GM23338 (cell line): ENCODE data around the gene PDE6A. TPM values are rescaled to one million over a fixed set of nuclear protein-coding genes. Genes with fewer than 3 reads are reported as not detected.

Experiments
- ATAC-seq: fragments of 200-7000 bp; cut with Tn5 transposase; 3 replicates; pipeline ENCODE4 v1.9.1; 2020
- DNase-seq: peaks from one replicate; pipeline ENCODE4 v3.0.0-alpha.2; 2015; ENCODE audit warnings: low spot score
- H2AFZ ChIP-seq: fragments of 200-600 bp; sonication (generic); 2 replicates; pipeline ENCODE4 v1.8.0; 2016; ENCODE audit warnings: antibody characterized with exemption, mild to moderate bottlenecking, moderate library complexity
- H3F3A ChIP-seq: fragments of 200-600 bp; sonication (generic); replicated peaks from 2 replicates; pipeline ENCODE4 v1.8.0; 2017; ENCODE audit warnings: antibody characterized with exemption, mixed run types, low read depth
- H3K27ac ChIP-seq: fragments of 200-600 bp; sonication (generic); 2 replicates; pipeline ENCODE4 v1.6.1; 2016; ENCODE audit warnings: low read depth
- H3K27me3 ChIP-seq: fragments of 200-600 bp; sonication (generic); 2 replicates; pipeline ENCODE4 v1.8.0; 2016; ENCODE audit warnings: mild to moderate bottlenecking, mixed run types, moderate library complexity; ENCODE audit not compliant: insufficient read depth
- H3K36me3 ChIP-seq: fragments of 200-600 bp; sonication (generic); 2 replicates; pipeline ENCODE4 v1.8.0; 2016; ENCODE audit warnings: mild to moderate bottlenecking; ENCODE audit not compliant: insufficient read depth
- H3K4me1 ChIP-seq: fragments of 200-600 bp; sonication (generic); 2 replicates; pipeline ENCODE4 v1.8.0; 2016; ENCODE audit warnings: mild to moderate bottlenecking, moderate library complexity; ENCODE audit not compliant: insufficient read depth
- H3K4me2 ChIP-seq: fragments of 200-600 bp; sonication (generic); 2 replicates; pipeline ENCODE4 v1.7.1; 2017; ENCODE audit warnings: mixed run types
- H3K4me3 ChIP-seq: fragments of 200-600 bp; sonication (generic); 2 replicates; pipeline ENCODE4 v1.6.1; 2016; ENCODE audit warnings: mixed run types
- H3K79me2 ChIP-seq: fragments of 200-600 bp; sonication (generic); replicated peaks from 2 replicates; pipeline ENCODE4 v1.8.0; 2017; ENCODE audit warnings: mild to moderate bottlenecking; ENCODE audit not compliant: insufficient read depth
- H3K9me2 ChIP-seq: fragments of 200-600 bp; sonication (generic); 2 replicates; pipeline ENCODE4 v1.8.0; 2017; ENCODE audit not compliant: insufficient read depth
- H4K20me1 ChIP-seq: fragments of 200-600 bp; sonication (generic); replicated peaks from 2 replicates; pipeline ENCODE4 v1.8.0; 2017; ENCODE audit warnings: mild to moderate bottlenecking; ENCODE audit not compliant: insufficient read depth
- H3K27ac Mint-ChIP-seq: 2 replicates; pipeline ENCODE4 v1.8.0; 2020; ENCODE audit warnings: inconsistent platforms, mild to moderate bottlenecking, moderate library complexity, mixed read lengths
- H3K27me3 Mint-ChIP-seq: 3 replicates; pipeline ENCODE4 v1.8.0; 2022; ENCODE audit warnings: low read depth, mild to moderate bottlenecking, moderate library complexity, mixed read lengths, inconsistent platforms; ENCODE audit not compliant: insufficient read depth, poor library complexity
- H3K36me3 Mint-ChIP-seq: 3 replicates; pipeline ENCODE4 v1.8.0; 2021; ENCODE audit warnings: low read depth, mild to moderate bottlenecking, inconsistent platforms, moderate library complexity, mixed read lengths
- H3K4me1 Mint-ChIP-seq: 3 replicates; pipeline ENCODE4 v1.8.0; 2020; ENCODE audit warnings: mild to moderate bottlenecking, inconsistent platforms, mixed read lengths
- H3K4me3 Mint-ChIP-seq: 3 replicates; pipeline ENCODE4 v1.8.0; 2021; ENCODE audit warnings: moderate library complexity, mild to moderate bottlenecking, inconsistent platforms, mixed read lengths
- H3K9me3 Mint-ChIP-seq: 3 replicates; pipeline ENCODE4 v1.8.0; 2020; ENCODE audit warnings: moderate library complexity, mild to moderate bottlenecking, inconsistent platforms, mixed read lengths
- CREB1 ChIP-seq: fragments of 250-450 bp; sonication (Bioruptor Pico); IDR thresholded peaks from 2 replicates; pipeline ENCODE4 v1.5.0; 2020; ENCODE audit warnings: low read depth, mild to moderate bottlenecking, moderate library complexity
- EZH2 ChIP-seq: fragments of 200-600 bp; sonication (generic); IDR thresholded peaks from one replicate; pipeline ENCODE4 v1.8.0; 2017; ENCODE audit warnings: antibody characterized with exemption, mild to moderate bottlenecking, low read depth; ENCODE audit not compliant: unreplicated experiment
- EZH2phosphoT487 ChIP-seq: fragments of 200-600 bp; sonication (generic); IDR thresholded peaks from one replicate; pipeline ENCODE4 v1.8.1; 2018; ENCODE audit warnings: antibody characterized with exemption; ENCODE audit not compliant: unreplicated experiment
- JUNB ChIP-seq: IDR thresholded peaks from one replicate; pipeline ENCODE4 v1.6.1; 2016; ENCODE audit warnings: antibody characterized with exemption; ENCODE audit not compliant: unreplicated experiment
- NANOG ChIP-seq: IDR thresholded peaks from 2 replicates; pipeline ENCODE4 v1.6.1; 2016; ENCODE audit warnings: antibody characterized with exemption, borderline replicate concordance
- POLR2AphosphoS5 ChIP-seq: IDR thresholded peaks from 2 replicates; pipeline ENCODE4 v1.6.1; 2016; ENCODE audit warnings: antibody characterized with exemption, low read depth
- STAT1 ChIP-seq: IDR thresholded peaks from one replicate; pipeline ENCODE4 v1.6.1; 2016; ENCODE audit warnings: antibody characterized with exemption; ENCODE audit not compliant: unreplicated experiment
- ZNF114 ChIP-seq: fragments of 250-450 bp; sonication (Bioruptor Pico); IDR thresholded peaks from 2 replicates; pipeline ENCODE4 v1.5.0; 2020; ENCODE audit warnings: mild to moderate bottlenecking, moderate library complexity
- ZNF331 ChIP-seq: fragments of 250-450 bp; sonication (Bioruptor Pico); IDR thresholded peaks from 2 replicates; pipeline ENCODE4 v1.5.0; 2020; ENCODE audit warnings: low read depth, mild to moderate bottlenecking, moderate library complexity
- polyA plus RNA-seq: library from polyadenylated mRNA; unstranded; fragments of >200 nt; fragmentation: Nextera tagmentation; extraction: Ambion mirVana; gene quantifications from 2 replicates; pipeline ENCODE4 v1.2.1, GENCODE V29; 2016
- total RNA-seq: library from RNA; depleted of rRNA; stranded (reverse); fragments of >200 nt; shearing (Covaris generic); gene quantifications from 2 replicates; pipeline ENCODE4 v1.2.3, GENCODE V29; 2014
- TF ChIP-seq, protein P1 (sequence below): IDR thresholded peaks from 2 replicates; pipeline ENCODE4 v1.6.1; 2016; ENCODE audit warnings: antibody characterized with exemption
- TF ChIP-seq, protein P2 (sequence below), 2 experiments: fragments of 200-600 bp in 1 of 2; sonication (generic) in 1 of 2; conservative IDR thresholded peaks; 2 replicates each; pipeline versions ENCODE4 v1.5.1 to v1.6.1; 2016 to 2017; ENCODE audit warnings: antibody characterized with exemption in 2 of 2, low read depth in 2 of 2, mild to moderate bottlenecking in 2 of 2, moderate library complexity in 1 of 2
- TF ChIP-seq, protein P3 (sequence below): fragments of 250-450 bp; sonication (Bioruptor Pico); IDR thresholded peaks from 2 replicates; pipeline ENCODE4 v1.5.0; 2020; ENCODE audit warnings: mild to moderate bottlenecking, moderate library complexity
- TF ChIP-seq, protein P4 (sequence below): IDR thresholded peaks from one replicate; pipeline ENCODE4 v1.6.1; 2018; ENCODE audit warnings: antibody characterized with exemption; ENCODE audit not compliant: unreplicated experiment

PDE6A gene
- total and polyA plus RNA-seq, 2 experiments from 2014 or later = 0.08 TPM; not detected in 1

DNA sequence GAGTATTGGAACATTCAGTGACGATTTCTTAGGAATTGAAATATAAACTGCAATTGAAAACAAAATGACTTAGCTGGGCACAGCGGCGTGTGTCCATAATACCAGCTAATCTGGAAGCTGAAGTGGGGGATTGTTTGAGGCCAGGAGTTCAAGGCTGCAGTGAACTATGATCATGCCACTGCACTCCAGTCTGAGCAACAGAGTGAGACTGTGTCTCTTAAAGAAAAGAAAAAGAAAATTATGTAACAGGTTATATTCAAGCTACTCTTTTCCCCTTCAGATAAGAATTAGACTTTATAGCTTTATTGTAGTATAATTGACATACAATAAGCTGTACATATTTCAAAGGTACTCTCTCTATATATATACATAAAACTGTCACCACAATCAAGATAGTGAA lies 22.4 kb upstream of the PDE6A start:
- no peaks in the 10 kb centered on the region; the same call in 2 of the 3 replicates for H3K4me1 Mint-ChIP-seq
- Histone ChIP-seq H4K20me1 (no peaks in the 10 kb centered on the region; the same call in 1 of the 2 replicates), H3K9me2 (no peaks in the 10 kb centered on the region), H3K4me1 (no peaks in the 10 kb centered on the region), H3K27ac (no peak overlapping the region), H3F3A (no peaks in the 10 kb centered on the region), H2AFZ (no peak overlapping the region), H3K36me3 (no peaks in the 10 kb centered on the region), H3K27me3 (peaks cover 3% of the 10 kb centered on the region), H3K4me3 (no peak overlapping the region), H3K79me2 (no peaks in the 10 kb centered on the region), H3K4me2 (no peak overlapping the region)
- no peaks in the 10 kb centered on the region for H3K36me3 Mint-ChIP-seq
- no peaks in the 10 kb centered on the region for H3K27me3 Mint-ChIP-seq
- H3K9me3 Mint-ChIP-seq = no peaks in the 10 kb centered on the region; the same call in 2 of the 3 replicates
- H3K27ac Mint-ChIP-seq = no peak overlapping the region
- ATAC-seq (no peak), DNase-seq (no peak)
- TF ChIP-seq POLR2AphosphoS5 = no peak
- no peak for TF ChIP-seq NANOG
- no peak for TF ChIP-seq ZNF331 (CRISPR knock-in tag)
- no peak for TF ChIP-seq CREB1 (CRISPR knock-in tag)
- no peak for TF ChIP-seq STAT1
- TF ChIP-seq, protein P1, sequence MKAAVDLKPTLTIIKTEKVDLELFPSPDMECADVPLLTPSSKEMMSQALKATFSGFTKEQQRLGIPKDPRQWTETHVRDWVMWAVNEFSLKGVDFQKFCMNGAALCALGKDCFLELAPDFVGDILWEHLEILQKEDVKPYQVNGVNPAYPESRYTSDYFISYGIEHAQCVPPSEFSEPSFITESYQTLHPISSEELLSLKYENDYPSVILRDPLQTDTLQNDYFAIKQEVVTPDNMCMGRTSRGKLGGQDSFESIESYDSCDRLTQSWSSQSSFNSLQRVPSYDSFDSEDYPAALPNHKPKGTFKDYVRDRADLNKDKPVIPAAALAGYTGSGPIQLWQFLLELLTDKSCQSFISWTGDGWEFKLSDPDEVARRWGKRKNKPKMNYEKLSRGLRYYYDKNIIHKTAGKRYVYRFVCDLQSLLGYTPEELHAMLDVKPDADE = no peak
- TF ChIP-seq, protein P2, sequence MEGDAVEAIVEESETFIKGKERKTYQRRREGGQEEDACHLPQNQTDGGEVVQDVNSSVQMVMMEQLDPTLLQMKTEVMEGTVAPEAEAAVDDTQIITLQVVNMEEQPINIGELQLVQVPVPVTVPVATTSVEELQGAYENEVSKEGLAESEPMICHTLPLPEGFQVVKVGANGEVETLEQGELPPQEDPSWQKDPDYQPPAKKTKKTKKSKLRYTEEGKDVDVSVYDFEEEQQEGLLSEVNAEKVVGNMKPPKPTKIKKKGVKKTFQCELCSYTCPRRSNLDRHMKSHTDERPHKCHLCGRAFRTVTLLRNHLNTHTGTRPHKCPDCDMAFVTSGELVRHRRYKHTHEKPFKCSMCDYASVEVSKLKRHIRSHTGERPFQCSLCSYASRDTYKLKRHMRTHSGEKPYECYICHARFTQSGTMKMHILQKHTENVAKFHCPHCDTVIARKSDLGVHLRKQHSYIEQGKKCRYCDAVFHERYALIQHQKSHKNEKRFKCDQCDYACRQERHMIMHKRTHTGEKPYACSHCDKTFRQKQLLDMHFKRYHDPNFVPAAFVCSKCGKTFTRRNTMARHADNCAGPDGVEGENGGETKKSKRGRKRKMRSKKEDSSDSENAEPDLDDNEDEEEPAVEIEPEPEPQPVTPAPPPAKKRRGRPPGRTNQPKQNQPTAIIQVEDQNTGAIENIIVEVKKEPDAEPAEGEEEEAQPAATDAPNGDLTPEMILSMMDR (conservative IDR thresholded peaks at IDR 0.05; ENCODE audit: low read depth in 2 of 2) = no peak
- TF ChIP-seq ZNF114 (CRISPR knock-in tag) = no peak
- TF ChIP-seq EZH2phosphoT487 = no peak
- TF ChIP-seq, protein P3, sequence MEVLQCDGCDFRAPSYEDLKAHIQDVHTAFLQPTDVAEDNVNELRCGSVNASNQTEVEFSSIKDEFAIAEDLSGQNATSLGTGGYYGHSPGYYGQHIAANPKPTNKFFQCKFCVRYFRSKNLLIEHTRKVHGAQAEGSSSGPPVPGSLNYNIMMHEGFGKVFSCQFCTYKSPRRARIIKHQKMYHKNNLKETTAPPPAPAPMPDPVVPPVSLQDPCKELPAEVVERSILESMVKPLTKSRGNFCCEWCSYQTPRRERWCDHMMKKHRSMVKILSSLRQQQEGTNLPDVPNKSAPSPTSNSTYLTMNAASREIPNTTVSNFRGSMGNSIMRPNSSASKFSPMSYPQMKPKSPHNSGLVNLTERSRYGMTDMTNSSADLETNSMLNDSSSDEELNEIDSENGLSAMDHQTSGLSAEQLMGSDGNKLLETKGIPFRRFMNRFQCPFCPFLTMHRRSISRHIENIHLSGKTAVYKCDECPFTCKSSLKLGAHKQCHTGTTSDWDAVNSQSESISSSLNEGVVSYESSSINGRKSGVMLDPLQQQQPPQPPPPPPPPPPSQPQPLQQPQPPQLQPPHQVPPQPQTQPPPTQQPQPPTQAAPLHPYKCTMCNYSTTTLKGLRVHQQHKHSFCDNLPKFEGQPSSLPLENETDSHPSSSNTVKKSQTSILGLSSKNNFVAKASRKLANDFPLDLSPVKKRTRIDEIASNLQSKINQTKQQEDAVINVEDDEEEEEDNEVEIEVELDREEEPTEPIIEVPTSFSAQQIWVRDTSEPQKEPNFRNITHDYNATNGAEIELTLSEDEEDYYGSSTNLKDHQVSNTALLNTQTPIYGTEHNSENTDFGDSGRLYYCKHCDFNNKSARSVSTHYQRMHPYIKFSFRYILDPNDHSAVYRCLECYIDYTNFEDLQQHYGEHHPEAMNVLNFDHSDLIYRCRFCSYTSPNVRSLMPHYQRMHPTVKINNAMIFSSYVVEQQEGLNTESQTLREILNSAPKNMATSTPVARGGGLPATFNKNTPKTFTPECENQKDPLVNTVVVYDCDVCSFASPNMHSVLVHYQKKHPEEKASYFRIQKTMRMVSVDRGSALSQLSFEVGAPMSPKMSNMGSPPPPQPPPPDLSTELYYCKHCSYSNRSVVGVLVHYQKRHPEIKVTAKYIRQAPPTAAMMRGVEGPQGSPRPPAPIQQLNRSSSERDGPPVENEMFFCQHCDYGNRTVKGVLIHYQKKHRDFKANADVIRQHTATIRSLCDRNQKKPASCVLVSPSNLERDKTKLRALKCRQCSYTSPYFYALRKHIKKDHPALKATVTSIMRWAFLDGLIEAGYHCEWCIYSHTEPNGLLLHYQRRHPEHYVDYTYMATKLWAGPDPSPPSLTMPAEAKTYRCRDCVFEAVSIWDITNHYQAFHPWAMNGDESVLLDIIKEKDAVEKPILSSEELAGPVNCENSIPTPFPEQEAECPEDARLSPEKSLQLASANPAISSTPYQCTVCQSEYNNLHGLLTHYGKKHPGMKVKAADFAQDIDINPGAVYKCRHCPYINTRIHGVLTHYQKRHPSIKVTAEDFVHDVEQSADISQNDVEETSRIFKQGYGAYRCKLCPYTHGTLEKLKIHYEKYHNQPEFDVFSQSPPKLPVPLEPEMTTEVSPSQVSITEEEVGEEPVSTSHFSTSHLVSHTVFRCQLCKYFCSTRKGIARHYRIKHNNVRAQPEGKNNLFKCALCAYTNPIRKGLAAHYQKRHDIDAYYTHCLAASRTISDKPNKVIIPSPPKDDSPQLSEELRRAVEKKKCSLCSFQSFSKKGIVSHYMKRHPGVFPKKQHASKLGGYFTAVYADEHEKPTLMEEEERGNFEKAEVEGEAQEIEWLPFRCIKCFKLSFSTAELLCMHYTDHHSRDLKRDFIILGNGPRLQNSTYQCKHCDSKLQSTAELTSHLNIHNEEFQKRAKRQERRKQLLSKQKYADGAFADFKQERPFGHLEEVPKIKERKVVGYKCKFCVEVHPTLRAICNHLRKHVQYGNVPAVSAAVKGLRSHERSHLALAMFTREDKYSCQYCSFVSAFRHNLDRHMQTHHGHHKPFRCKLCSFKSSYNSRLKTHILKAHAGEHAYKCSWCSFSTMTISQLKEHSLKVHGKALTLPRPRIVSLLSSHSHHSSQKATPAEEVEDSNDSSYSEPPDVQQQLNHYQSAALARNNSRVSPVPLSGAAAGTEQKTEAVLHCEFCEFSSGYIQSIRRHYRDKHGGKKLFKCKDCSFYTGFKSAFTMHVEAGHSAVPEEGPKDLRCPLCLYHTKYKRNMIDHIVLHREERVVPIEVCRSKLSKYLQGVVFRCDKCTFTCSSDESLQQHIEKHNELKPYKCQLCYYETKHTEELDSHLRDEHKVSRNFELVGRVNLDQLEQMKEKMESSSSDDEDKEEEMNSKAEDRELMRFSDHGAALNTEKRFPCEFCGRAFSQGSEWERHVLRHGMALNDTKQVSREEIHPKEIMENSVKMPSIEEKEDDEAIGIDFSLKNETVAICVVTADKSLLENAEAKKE (CRISPR knock-in tag) = no peak
- TF ChIP-seq EZH2 = no peak
- TF ChIP-seq JUNB = no peak
- TF ChIP-seq, protein P4, sequence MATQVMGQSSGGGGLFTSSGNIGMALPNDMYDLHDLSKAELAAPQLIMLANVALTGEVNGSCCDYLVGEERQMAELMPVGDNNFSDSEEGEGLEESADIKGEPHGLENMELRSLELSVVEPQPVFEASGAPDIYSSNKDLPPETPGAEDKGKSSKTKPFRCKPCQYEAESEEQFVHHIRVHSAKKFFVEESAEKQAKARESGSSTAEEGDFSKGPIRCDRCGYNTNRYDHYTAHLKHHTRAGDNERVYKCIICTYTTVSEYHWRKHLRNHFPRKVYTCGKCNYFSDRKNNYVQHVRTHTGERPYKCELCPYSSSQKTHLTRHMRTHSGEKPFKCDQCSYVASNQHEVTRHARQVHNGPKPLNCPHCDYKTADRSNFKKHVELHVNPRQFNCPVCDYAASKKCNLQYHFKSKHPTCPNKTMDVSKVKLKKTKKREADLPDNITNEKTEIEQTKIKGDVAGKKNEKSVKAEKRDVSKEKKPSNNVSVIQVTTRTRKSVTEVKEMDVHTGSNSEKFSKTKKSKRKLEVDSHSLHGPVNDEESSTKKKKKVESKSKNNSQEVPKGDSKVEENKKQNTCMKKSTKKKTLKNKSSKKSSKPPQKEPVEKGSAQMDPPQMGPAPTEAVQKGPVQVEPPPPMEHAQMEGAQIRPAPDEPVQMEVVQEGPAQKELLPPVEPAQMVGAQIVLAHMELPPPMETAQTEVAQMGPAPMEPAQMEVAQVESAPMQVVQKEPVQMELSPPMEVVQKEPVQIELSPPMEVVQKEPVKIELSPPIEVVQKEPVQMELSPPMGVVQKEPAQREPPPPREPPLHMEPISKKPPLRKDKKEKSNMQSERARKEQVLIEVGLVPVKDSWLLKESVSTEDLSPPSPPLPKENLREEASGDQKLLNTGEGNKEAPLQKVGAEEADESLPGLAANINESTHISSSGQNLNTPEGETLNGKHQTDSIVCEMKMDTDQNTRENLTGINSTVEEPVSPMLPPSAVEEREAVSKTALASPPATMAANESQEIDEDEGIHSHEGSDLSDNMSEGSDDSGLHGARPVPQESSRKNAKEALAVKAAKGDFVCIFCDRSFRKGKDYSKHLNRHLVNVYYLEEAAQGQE = no peak
- no peak overlapping the region for H3K4me3 Mint-ChIP-seq
